ENCODE data around the gene ZFYVE28.

DNA sequence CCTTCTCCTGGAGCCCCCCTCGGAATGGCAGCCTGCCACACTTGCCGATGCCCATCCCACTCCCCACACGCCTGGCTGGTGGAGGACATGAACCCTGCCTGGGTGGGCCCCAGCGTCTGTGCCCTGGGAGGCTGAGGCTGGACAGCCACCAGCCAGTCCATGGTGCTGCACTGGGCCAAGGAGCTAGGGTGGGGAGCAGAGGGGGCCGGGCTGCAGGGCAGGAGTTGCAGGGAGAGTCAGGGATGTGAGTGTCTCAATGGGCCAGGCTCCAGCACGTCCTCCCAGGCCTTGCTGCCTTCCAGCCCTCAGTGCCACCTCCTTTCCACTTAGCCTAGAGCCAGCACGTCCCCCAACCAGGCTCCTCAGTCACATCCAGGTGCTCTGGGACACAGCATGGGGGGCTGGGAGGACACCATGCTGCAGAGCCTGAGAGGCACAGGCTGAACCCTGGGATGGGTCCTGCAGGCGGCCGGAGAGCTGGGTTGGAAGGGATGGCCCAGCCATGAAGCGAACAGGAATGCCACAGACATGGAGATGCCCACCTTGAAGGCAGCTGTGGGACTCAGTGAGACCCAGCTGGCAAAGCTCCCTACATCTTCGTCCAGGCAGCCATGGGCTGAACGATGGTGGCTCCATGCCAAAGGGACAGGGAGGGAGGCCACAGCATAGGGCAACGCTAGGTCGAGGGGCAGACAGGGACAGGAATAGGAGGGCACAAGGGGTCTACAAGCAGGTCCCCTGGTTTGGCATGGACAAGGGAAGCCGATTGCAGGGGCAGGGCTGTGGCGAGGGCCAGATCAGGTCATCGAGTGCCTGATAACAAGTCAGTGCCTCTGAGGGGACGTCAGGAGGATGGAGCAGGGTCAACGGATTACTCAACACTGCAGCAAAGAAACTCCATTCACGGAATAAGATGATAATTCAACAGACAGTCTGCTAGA lies 126.5 kb downstream of the ZFYVE28 start:
- TF ChIP-seq, protein P1, sequence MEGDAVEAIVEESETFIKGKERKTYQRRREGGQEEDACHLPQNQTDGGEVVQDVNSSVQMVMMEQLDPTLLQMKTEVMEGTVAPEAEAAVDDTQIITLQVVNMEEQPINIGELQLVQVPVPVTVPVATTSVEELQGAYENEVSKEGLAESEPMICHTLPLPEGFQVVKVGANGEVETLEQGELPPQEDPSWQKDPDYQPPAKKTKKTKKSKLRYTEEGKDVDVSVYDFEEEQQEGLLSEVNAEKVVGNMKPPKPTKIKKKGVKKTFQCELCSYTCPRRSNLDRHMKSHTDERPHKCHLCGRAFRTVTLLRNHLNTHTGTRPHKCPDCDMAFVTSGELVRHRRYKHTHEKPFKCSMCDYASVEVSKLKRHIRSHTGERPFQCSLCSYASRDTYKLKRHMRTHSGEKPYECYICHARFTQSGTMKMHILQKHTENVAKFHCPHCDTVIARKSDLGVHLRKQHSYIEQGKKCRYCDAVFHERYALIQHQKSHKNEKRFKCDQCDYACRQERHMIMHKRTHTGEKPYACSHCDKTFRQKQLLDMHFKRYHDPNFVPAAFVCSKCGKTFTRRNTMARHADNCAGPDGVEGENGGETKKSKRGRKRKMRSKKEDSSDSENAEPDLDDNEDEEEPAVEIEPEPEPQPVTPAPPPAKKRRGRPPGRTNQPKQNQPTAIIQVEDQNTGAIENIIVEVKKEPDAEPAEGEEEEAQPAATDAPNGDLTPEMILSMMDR (IDR thresholded peaks at IDR 0.05): no peak
- no peak for TF ChIP-seq POLR2A (IDR thresholded peaks at IDR 0.05)

Data from vagina (tissue), 2 donors.